ENCODE measurements around the gene ADGRL3.
"Not testable (repeated sequence)": the region's sequence is repeated elsewhere in the genome, so short reads cannot be mapped to it uniquely, and the experiment has no call there.

The ADGRL3 gene

DNA sequence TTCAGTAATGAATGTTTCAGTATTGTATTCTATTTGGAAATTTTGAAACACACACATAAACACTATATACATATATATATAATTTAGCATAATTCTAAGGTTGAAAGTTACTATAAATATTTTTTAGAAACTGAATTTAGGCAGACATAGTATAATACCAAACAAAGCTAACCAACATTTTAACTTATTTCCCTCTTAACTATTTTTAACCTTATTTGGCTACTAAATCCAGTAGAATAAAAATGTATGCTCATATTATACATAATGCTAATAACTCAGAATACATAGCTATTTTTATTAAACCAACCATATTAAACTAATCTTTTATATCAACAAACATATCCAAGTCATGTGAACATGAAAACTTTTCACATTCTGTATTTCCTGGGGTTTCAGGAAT, 563.6 kb downstream of the ADGRL3 start:
- FAIRE-seq: no peak

DNA sequence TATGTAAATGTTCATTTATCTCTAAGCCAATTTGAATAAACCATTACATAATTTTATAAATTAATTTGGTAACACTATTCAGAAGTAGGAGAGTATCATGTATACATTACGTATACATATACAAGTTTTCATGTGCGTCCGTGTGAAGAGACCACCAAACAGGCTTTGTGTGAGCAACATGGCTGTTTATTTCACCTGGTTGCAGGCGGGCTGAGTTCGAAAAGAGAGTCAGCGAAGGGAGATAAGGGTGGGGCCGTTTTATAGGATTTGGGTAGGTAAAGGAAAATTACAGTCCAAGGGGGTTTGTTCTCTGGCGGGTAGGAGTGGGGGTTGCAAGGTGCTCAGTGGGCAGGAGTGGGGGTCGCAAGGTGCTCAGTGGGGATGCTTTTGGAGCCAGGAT, 564.0 kb downstream of the ADGRL3 start:
- FAIRE-seq: not testable (repeated sequence)

DNA sequence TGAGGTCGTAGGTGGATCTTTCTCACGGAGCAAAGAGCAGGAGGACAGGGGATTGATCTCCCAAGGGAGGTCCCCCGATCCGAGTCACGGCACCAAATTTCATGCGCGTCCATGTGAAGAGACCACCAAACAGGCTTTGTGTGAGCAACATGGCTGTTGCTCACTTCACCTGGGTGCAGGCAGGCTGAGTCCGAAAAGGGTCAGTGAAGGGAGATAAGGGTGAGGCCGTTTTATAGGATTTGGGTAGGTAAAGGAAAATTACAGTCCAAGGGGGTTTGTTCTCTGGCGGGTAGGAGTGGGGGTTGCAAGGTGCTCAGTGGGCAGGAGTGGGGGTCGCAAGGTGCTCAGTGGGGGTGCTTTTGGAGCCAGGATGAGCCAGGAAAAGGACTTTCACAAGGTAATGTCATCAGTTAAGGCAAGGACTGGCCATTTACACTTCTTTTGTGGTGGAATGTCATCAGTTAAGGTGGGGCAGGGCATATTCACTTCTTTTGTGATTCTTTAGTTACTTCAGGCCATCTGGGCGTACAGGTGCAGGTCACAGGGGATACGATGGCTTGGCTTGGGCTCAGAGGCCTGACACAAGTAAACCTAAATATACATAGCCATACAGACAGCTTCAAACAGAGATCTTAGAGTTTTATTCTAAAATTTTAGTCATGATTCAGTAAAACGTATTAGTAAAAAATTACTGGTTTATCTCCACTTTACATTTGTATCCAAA, 569.5 kb downstream of the ADGRL3 start:
- FAIRE-seq: not testable (repeated sequence)

DNA sequence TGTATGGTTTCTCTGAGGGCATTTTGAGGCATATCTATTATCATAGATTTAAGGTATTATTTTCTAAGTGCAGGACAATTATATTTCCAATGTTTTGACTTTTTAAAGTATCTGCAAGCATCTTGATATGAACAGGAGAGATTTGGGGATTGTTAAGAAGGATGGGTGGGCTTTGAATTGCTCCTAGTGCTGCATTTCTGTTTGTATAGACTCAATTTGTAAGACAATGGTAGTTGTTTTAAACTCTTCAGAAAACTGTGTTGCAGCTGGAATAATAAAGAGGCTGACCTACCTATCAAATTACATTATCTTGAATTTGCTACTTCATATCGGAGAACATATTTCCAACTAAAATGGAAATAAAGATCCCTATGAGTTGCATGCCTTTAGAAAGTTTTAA, 570.3 kb downstream of the ADGRL3 start:
- no peak for FAIRE-seq

DNA sequence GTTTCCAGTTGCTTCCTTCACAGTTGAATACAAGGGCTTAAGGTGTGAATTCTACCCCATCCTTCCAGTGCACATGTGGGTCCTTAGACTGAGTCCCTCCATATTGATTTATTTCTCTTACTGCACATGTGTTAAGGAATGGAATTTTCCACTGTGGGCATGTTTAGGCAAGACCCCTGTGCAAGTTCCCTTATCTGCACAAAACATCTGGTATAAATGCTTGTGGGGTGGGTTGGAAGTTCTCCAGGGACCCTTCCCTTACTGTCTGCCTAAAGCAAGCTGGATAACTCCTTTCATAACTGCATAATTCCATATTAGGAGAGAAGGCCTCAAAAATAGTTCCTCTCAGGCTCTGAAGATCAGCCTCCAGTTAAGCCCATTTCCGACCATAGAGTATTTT, 570.9 kb downstream of the ADGRL3 start:
- FAIRE-seq: no peak

DNA sequence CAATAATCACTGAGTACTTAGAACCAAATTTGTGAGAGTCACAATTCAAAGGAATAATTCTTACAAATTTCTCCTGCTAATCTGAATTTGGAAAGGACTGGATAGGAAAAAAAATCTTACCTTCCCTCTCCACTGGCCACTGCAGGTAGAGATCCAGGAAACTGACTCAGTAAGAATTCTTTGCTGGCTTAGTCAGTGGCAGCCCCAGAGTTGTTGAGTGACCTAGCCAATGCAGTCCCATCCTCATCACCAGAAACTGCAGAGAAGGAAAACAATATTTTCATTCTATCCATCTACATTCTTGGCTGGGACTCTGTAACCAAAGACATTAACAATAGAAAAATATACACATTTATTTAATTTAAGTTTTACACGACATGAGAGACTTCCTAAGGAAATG, 572.0 kb downstream of the ADGRL3 start:
- FAIRE-seq: no peak

DNA sequence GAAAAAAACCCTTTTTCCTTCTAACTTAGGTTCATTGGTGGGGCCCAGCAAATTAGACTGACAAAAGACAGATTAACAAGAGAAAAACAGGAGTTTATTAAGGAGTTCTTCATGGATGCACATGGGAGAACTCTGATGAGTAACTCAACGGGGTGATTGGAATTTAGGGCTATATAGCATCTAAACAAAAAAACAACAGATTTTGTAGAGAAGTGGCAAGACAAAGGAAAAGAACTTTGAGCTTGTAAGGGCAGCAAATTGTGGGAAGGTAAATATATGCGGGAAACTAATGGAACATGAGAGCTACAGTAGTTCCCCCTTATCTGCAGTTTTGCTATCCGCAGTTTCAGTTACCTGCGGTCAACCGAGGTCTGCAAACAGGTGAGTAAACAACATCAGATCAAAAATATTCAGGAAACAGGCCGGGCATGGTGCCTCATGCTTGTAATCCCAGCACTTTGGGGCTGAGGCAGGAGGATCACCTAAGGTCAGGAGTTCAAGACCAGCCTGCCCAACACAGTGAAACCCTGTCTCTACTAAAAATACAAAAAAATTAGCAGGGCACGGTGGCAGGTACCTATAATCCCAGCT, 573.6 kb downstream of the ADGRL3 start:
- FAIRE-seq: no peak

DNA sequence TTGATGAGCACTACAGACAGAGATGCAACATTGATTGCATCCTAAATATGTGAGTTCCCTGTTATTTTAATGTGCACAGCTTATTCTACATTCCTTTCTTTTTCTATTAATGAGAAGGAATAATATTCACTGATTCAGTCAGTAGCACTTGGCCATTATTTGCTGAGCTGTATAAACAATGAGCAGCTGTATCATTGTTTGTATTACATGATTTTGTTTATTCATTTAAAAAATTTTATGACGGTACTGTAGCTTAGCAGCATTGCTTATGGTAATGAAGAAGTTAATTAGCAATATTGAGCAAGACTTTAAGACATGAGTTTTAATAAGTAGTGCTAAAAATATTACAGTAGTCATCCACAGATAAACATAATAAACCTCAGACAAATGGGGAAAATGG, 582.0 kb downstream of the ADGRL3 start:
- peak; percentile 46 for FAIRE-seq

DNA sequence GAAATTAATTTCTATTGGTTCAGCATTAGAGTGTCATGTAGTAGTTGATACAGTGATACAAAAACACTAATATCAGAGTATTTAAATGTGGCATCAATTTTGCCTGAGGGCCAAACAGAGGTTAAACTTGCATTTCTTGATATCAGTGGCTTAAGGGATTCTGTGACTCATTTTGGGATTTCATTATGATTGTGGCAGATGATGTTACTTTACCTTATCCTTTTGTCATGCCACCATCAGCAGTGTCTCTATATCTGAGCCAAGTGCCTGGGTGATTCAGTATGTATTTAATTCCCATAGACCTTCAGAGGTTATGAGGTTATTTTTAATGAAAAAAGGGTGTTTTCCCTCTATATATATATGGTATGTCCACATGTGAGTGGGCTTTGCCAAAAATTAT, 582.9 kb downstream of the ADGRL3 start:
- no peak for FAIRE-seq

DNA sequence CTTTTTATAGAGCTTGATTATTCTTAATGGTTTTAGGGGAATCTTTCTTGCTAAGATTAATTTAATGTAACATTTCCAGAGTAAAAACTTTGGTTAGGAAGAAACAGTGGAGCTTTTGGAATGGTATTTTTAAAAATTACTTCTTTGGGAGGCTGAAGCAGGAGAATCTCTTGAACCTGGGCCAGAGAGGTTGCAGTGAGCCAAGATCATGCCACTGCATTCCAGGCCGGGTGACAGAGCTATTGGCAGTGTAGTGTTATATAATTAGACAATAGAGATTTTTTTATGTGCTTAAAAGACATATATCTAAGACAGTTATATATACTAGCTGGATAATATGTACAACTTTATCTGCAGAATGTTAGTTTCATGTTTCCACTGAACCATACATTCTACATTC, 585.6 kb downstream of the ADGRL3 start:
- no peak for FAIRE-seq

DNA sequence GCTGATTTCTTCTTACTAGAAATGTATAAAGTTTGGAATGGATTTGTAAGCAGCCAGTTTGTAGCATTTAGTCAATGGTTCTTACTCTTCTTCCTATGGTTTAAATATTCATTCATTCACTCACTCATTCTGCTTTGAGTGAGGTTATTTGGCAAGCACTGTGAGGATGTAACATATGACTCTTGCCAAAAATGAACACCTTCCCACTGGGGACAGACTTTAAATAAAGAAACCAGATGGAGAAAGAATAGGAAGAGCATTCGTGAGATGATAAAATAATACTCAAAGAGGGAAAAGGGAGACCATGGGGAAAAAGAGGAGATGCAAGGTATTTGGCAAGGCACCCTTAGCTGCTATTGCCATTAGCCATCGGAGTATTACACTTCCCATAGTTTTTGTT, 586.1 kb downstream of the ADGRL3 start:
- FAIRE-seq: no peak

DNA sequence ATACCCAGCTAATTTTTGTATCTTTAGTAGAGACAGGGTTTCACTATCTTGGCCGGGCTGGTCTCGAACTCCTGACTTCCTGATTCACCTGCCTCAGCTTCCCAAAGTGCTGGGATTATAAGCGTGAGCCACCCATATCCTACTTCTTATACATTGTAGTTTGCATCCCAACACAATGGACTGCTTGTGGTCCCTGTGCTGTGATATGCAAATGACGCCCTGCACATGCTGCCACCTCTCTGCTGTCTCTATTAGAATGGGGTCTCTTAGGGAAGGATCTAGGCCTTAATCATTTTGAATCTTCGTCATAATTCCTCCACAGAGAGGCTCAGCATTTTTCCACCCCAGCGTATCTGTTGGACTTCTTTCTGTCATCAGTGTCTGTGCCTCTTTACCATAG, 595.9 kb downstream of the ADGRL3 start:
- no peak for FAIRE-seq

DNA sequence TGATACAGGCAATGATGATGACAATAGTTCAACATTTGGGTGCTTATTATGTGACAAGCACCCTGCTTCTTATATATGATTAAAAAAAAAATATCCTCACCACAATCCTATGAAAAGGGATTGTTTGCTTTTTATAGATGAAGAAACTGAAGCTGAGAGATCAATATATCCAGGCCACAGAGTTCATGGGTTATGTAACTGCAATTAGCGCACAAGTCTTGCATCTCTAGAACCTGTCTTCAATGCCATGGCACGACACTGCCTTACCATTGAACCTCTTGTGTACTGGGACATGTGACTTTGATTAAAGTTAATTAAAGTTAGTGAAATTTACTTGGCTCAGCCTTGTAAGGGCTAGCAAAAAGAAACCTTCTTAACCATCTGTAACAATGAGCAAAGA, 599.7 kb downstream of the ADGRL3 start:
- no peak for FAIRE-seq

DNA sequence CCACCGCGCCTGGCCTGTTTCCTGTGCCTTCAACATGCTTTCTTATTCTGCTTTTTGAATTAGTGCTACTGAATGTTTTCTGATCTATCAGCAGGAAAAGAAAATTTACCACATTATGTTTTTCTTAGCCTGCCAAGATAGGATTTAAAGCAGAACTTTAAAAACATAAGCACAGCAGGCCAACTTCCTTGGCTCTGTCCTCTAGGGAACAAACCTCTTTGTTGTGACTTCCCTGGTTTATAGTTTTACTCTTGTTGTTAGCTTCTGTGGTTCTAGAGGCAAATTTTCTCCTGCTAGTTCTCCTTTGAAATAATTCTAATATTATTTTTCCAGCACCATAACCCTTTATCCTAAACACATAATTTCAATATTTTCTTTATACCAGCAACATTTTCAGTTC, 605.1 kb downstream of the ADGRL3 start:
- FAIRE-seq: peak; percentile 84

DNA sequence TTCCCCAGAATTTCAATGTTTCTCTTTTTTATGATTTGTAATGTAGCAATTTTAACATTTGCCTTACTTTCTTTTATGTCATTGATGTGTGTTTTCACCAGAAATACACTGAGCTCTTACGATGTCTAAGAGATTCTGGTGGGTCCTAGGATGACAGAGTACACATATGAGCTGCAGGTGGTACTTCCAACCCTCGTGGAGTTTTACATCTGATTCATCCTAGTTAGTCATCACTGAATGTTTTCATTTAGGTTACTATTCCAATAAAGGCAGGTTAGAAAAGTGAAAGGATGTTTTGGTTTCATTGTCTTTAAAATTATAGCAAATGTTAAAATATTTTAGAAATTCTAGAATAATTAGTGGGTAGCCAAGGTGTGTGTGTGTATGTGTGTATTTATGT, 605.9 kb downstream of the ADGRL3 start:
- FAIRE-seq: no peak

DNA sequence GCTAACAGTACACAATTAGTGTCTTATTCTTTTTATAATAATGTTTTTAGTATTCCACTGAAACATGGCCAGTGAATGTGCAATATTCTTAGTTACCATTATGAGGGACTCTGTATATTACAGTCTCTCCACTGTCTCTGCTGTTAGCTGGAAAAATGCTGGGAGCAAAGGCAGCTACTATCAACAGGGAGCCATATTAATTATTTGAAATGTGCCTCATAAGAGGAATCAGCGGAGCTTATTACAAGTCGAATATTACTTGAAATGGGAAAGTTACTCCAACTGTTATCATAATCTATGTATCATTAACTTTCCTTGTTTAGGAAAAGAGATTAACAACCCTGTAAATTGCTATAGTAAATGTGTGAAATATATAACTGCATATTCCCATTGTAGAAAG, 612.0 kb downstream of the ADGRL3 start:
- FAIRE-seq: no peak

DNA sequence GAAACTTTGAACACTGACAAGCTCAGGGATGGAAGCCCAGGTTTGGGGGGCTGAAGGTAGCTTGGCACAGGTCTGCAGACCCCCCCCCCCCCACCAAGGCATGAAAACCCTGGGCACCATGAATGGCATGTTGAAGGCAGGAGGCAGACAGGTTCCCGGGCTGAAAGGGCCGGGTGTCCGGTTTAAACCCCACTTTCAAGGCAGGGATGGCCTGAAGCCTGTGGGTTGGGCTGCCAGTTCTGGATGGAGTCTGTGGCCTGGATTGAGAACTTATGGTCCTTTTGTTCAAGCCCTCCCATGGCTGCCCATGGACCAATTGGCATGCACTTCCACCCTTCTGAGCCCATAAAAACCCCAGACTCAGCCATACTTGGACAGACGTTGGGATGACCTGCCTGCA, 616.9 kb downstream of the ADGRL3 start:
- no peak for FAIRE-seq

DNA sequence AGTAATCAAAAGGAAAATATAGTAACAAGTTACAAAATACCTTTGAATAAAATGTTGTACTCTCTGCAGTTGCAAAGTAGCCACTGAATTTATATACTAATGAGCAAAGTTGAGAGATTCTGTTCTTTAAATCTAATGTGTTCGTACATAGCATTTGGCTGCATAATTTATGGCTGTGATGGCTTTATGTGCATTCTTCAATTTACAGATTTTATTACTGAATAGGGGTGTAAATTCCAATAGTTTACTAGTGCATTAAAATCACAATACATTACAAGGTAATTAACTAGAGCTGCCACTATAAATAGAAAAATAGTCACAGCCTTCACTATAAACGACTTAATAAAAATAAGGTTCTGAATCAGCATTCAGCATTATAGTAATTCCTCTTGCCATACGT, 620.0 kb downstream of the ADGRL3 start:
- FAIRE-seq: no peak

DNA sequence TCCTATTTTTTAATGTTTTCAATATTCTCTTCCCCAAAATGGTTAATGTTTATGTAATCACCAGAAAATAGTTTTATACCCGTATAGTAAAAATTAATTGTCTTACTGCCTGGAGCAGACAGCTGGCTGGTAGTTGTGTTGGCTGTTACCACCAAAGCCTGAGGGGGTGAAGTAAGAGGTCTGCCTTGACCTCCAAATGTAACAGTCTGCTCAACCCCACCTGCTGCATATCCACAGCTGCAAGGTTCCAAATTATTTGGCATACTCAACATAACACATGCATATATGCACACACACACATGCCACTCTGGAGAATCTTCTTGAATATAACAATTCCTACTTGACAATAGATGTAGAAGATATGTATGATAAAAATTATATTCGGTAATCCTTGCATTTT, 624.3 kb downstream of the ADGRL3 start:
- no peak for FAIRE-seq

DNA sequence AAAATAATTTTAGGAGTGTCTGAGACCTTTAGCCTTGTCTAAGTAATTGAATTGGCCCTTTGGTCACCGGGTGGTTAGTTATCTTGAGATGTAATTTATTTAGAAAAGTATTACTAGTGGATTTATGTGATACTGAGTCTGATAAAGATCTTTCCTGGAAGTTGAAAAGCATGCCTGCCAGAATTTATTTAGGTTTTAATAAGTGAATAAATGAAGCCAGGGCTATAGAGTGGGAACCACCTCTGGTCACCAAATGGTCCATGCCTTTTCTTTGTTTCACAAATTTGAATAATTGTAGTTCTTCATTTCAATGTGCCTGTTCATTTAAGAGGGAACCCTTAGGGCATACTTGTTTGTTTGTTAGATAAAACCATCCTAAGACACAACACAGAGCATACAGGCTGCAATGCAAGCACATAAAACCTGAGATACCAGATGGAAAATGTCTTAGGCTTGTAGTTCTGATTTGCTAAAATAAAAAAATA, 627.8 kb downstream of the ADGRL3 start:
- FAIRE-seq: peak; percentile 74

DNA sequence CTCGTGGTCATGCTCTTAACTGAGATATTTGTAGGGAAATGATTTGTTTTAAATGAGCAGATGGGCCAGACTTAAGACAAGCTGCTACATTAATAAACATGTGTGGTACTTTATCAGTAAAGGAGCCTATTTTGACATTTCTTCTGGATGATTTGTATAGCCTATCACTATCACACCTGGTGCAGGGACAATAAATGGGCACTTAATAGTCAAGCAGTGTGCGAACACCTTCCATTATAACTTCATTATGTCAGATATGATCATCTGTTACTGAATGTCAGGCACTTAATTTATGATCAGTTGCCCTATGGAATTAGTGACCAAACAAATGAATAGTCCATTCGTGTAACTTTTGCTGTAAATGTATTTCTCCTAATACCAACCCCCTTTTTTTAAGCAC, 628.8 kb downstream of the ADGRL3 start:
- no peak for FAIRE-seq

DNA sequence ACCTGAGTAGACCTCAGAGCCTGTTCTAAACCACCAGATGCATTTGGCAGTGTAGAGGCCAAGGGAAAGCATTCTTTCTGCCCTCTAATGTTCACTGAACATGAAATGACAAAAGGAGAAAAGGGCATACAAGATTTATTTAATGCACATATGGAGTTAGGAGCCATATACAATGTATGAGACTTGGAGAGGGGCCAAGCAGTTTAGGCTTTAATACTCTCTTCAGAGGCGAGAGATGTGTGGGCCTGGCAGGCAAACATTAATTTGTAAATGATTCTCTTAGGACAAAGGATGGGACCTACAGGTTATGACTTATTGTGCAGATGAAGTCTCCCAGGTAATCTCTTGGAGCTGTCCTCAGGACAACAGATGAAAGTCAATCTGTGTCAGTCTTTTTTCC, 631.9 kb downstream of the ADGRL3 start:
- no peak for FAIRE-seq

DNA sequence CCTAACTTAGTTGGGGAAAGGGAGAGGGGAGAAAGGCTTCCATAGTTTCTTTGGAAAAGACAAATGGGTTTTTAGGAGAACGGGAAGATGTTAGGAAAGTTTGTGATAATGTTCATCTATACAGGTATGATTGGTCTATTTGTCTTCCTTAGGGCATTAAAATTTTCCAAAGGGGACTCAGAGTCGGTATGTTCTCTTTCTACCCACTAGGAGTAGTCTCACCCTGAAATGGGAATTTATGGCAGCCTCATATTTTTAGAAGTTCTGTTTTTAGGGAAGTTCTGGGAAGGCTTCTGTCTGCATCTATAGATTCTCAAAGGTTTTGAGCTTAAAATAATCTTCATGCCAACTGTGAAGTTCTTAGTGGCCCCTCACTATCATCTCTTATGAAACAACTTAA, 637.3 kb downstream of the ADGRL3 start:
- no peak for FAIRE-seq

DNA sequence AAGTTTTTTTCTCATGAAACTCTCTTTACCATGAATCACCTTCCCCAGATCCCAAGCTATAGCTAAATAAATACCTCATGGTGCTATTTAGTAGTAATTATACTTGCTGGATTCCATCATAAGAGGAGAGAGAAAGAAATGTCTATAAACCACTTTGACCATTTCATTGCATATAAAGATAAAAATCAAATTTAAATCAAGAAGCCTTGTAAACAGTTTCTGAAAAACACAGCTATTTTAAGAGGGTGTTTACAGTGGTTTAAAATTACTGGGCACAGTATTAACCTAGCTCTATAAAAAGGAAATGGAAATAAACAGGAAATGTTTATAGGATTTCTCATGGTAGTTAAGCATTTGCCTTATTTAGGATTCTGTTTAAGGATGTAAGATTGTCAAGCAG, 637.9 kb downstream of the ADGRL3 start:
- no peak for FAIRE-seq

DNA sequence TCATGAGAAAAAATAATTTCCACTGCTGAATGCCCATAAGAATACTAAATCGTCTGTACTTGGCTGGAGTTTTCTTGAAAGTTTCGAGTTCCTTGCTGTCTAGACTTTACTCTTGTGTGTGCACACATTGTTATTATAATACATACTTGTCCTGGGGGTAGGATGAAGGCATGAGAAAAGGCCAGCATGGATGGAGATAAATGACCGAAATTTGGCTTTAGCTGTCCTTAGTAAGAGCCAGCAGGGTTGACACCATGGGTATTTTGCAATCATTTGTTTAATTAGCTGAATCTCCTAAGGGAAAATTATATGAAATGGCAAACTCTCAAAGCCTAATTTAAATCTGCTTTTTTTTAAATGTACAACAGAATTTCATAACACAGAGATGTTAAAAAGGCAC, 641.6 kb downstream of the ADGRL3 start:
- FAIRE-seq: no peak
